Choroid plexus epithelial cell (primary cell): ENCODE results near the gene ADAMTS12.

ENCODE experiments used
- DNase-seq: peaks from one replicate; pipeline ENCODE4 v3.0.0-alpha.2; 2010; ENCODE audit warnings: low read depth
- H3K4me3 ChIP-seq: 2 replicates; pipeline ENCODE4 v1.5.1; 2011; ENCODE audit warnings: low read depth, mild to moderate bottlenecking, control low read depth, low read length, moderate library complexity
- CTCF ChIP-seq: conservative IDR thresholded peaks from 2 replicates; pipeline ENCODE4 v1.5.1; 2011; ENCODE audit warnings: low read depth, mild to moderate bottlenecking, control low read depth, inconsistent platforms, low read length, moderate library complexity

The ADAMTS12 gene

GRCh38 chr5:33733225-33733624 lies 158.6 kb downstream of the ADAMTS12 start:
- no peak for DNase-seq
- H3K4me3 ChIP-seq: no peak overlapping the region
- TF ChIP-seq CTCF: no peak

GRCh38 chr5:33726422-33727165 lies 165.2 kb downstream of the ADAMTS12 start:
- no peak overlapping the region for H3K4me3 ChIP-seq
- peak; percentile 35 for DNase-seq
- TF ChIP-seq CTCF: no peak

- TF ChIP-seq CTCF: no peak
- H3K4me3 ChIP-seq: no peak overlapping the region
- no peak for DNase-seq
These were observed 166.0 kb downstream of the ADAMTS12 start for GRCh38 chr5:33725806-33726205.

- peak; percentile 52 for DNase-seq
- no peak overlapping the region for H3K4me3 ChIP-seq
- TF ChIP-seq CTCF: no peak
These were observed 170.1 kb downstream of the ADAMTS12 start for GRCh38 chr5:33721491-33722200.

- H3K4me3 ChIP-seq: no peak overlapping the region
- DNase-seq: no peak
- TF ChIP-seq CTCF: no peak
These were observed 171.6 kb downstream of the ADAMTS12 start for GRCh38 chr5:33720176-33720575.

- no peak for TF ChIP-seq CTCF
- no peak overlapping the region for H3K4me3 ChIP-seq
- no peak for DNase-seq
These were observed 172.0 kb downstream of the ADAMTS12 start for GRCh38 chr5:33719769-33720168.

GRCh38 chr5:33715661-33716060 lies 176.1 kb downstream of the ADAMTS12 start:
- no peak for TF ChIP-seq CTCF
- no peak for DNase-seq

More at GRCh38 chr5:33715661-33716060, 176.1 kb downstream of the ADAMTS12 start:
- no peak overlapping the region for H3K4me3 ChIP-seq
